GM18870 (cell line): Measurements from ENCODE around the gene RASA1.

Experiments used
- ATAC-seq: cut with Tn5 transposase; IDR thresholded peaks from one replicate; pipeline ENCODE4 v1.9.1; 2021; ENCODE audit warnings: moderate library complexity; ENCODE audit not compliant: unreplicated experiment

RASA1 gene

DNA sequence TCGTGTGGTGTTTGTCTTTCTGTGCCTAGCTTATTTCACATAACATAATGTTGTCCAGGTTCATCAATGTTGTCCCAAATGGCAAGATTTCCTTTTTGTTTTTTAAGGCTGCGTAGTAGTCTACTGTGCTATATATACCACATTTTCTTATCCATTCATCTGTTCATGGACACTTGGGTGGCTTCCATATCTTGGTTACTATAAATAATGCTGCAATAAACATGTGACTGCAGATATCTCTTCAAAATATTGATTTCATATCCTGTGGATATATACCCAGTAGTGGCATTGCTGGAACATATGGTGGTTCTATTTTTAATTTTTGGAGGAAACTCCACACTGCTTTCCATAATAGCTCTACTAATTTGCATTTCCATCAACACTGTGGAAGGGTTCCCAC is 170.5 kb downstream of the RASA1 start:
- ATAC-seq, result no peak
